Suprapubic skin (tissue), 4 donors: ENCODE measurements around the gene SLITRK6. TPM values are rescaled to one million over a fixed set of nuclear protein-coding genes. Genes with fewer than 3 reads are reported as not detected.

Experiments used
- DNase-seq, 2 donors: peaks; one replicate each; pipeline ENCODE4 v3.0.0-alpha.2; 2019; ENCODE audit warnings: low spot score in 2 of 2
- H3K27ac ChIP-seq: fragments of 200-600 bp; sonication (generic); one replicate; pipeline ENCODE4 v1.5.1; 2019
- H3K27me3 ChIP-seq: fragments of 200-600 bp; sonication (generic); one replicate; pipeline ENCODE4 v1.5.1; 2019
- H3K36me3 ChIP-seq: fragments of 200-600 bp; sonication (generic); one replicate; pipeline ENCODE4 v1.5.1; 2019
- H3K4me1 ChIP-seq: fragments of 200-600 bp; sonication (generic); one replicate; pipeline ENCODE4 v1.5.1; 2019
- H3K4me3 ChIP-seq: fragments of 200-600 bp; sonication (generic); one replicate; pipeline ENCODE4 v1.5.1; 2019; ENCODE audit warnings: mild to moderate bottlenecking
- H3K9me3 ChIP-seq: fragments of 200-600 bp; sonication (generic); one replicate; pipeline ENCODE4 v1.5.1; 2019
- CTCF ChIP-seq, 2 donors: fragments of 200-600 bp in 1 of 2; fragments of 450-650 bp in 1 of 2; sonication (generic) in 1 of 2; IDR thresholded peaks; one replicate each; pipeline ENCODE4 v1.5.1; 2016 to 2019; ENCODE audit warnings: antibody characterized with exemption in 2 of 2, mild to moderate bottlenecking in 1 of 2, moderate library complexity in 1 of 2
- EP300 ChIP-seq: sonication (generic); formaldehyde crosslinking; IDR thresholded peaks from one replicate; pipeline ENCODE4 v1.6.1; 2017; ENCODE audit warnings: antibody characterized with exemption
- POLR2A ChIP-seq, 2 donors: fragments of 450-650 bp; IDR thresholded peaks; one replicate each; pipeline ENCODE4 v1.6.1; 2017; ENCODE audit warnings: antibody characterized with exemption in 2 of 2, mild to moderate bottlenecking in 2 of 2, moderate library complexity in 2 of 2
- POLR2AphosphoS5 ChIP-seq, 3 donors: sonication (generic); formaldehyde crosslinking; IDR thresholded peaks; one replicate each; pipeline ENCODE4 v1.6.1; 2017; ENCODE audit warnings: antibody characterized with exemption in 3 of 3
- WGBS: methylation state at CpG from one replicate; pipeline ENCODE4 v1.1.5; 2018; 5-methylcytosine and 5-hydroxymethylcytosine counted together
- total RNA-seq, 4 donors: library from RNA; depleted of rRNA; stranded (reverse); fragments of >200 nt; gene quantifications; one replicate each; pipeline ENCODE4 v1.1.0, GENCODE V29; 2016

The SLITRK6 gene
- total RNA-seq, 4 donors from 2014 or later, result 5.1 to 14.6 (median 12.7) TPM

GRCh38 chr13:85808811-85809210 lies 9.6 kb upstream of the SLITRK6 start:
- TF ChIP-seq EP300 (no peak), POLR2A (IDR thresholded peaks at IDR 0.05) (no peak), CTCF (IDR thresholded peaks at IDR 0.05) (no peak), POLR2AphosphoS5 (IDR thresholded peaks at IDR 0.05) (no peak)
- Histone ChIP-seq H3K27me3 (no peaks in the 10 kb centered on the region), H3K9me3 (no peaks in the 10 kb centered on the region), H3K36me3 (no peaks in the 10 kb centered on the region), H3K4me3 (no peak overlapping the region), H3K27ac (no peak overlapping the region), H3K4me1 (no peaks in the 10 kb centered on the region)
- 41% methylated on average over 1 of the region's 1 CpG for WGBS
- DNase-seq, result no peak

GRCh38 chr13:85806553-85807175 lies 7.4 kb upstream of the SLITRK6 start:
- 14% methylated on average over 3 of the region's 3 CpGs for WGBS
- DNase-seq, result no peak

GRCh38 chr13:85798556-85798955 lies 663 bp downstream of the SLITRK6 start:
- Histone ChIP-seq H3K4me1 (peaks cover 5% of the 10 kb centered on the region), H3K27ac (peak overlapping the region; percentile 41), H3K9me3 (no peaks in the 10 kb centered on the region), H3K27me3 (no peaks in the 10 kb centered on the region), H3K4me3 (peak overlapping the region; percentile 43), H3K36me3 (no peaks in the 10 kb centered on the region)
- WGBS, result 21% methylated on average over 3 of the region's 3 CpGs
- TF ChIP-seq EP300 (no peak), POLR2A (IDR thresholded peaks at IDR 0.05) (no peak), CTCF (IDR thresholded peaks at IDR 0.05) (no peak), POLR2AphosphoS5 (IDR thresholded peaks at IDR 0.05) (no peak)
- no peak for DNase-seq

More at GRCh38 chr13:85806553-85807175, 7.4 kb upstream of the SLITRK6 start:
- no peaks in the 10 kb centered on the region for H3K36me3 ChIP-seq
- no peaks in the 10 kb centered on the region for H3K27me3 ChIP-seq
- peak; percentile 19 to 31 for TF ChIP-seq CTCF (IDR thresholded peaks at IDR 0.05)
- no peak for TF ChIP-seq POLR2AphosphoS5 (IDR thresholded peaks at IDR 0.05)
- H3K4me3 ChIP-seq, result no peak overlapping the region
- no peak overlapping the region for H3K27ac ChIP-seq
- H3K9me3 ChIP-seq, result no peaks in the 10 kb centered on the region
- H3K4me1 ChIP-seq, result no peaks in the 10 kb centered on the region

GRCh38 chr13:85797311-85797710 lies 1.9 kb downstream of the SLITRK6 start:
- Histone ChIP-seq H3K36me3 (no peaks in the 10 kb centered on the region), H3K4me3 (peak overlapping the region; percentile 43), H3K27me3 (no peaks in the 10 kb centered on the region), H3K4me1 (peaks cover 5% of the 10 kb centered on the region), H3K9me3 (no peaks in the 10 kb centered on the region), H3K27ac (no peak overlapping the region)
- 45% methylated on average over 4 of the region's 4 CpGs for WGBS
- no peak for TF ChIP-seq EP300
- no peak for TF ChIP-seq POLR2AphosphoS5 (IDR thresholded peaks at IDR 0.05)
- TF ChIP-seq CTCF (IDR thresholded peaks at IDR 0.05), result no peak
- TF ChIP-seq POLR2A (IDR thresholded peaks at IDR 0.05), result no peak
- no peak for DNase-seq

GRCh38 chr13:85785205-85785604 lies 14.0 kb downstream of the SLITRK6 start:
- TF ChIP-seq POLR2A (IDR thresholded peaks at IDR 0.05), result no peak
- no peak for TF ChIP-seq CTCF (IDR thresholded peaks at IDR 0.05)
- no peak for TF ChIP-seq EP300
- no peak for TF ChIP-seq POLR2AphosphoS5 (IDR thresholded peaks at IDR 0.05)
- H3K4me3 ChIP-seq, result no peak overlapping the region
- no peaks in the 10 kb centered on the region for H3K9me3 ChIP-seq
- no peaks in the 10 kb centered on the region for H3K36me3 ChIP-seq
- WGBS, result 97% methylated on average over 3 of the region's 3 CpGs
- H3K4me1 ChIP-seq, result no peaks in the 10 kb centered on the region
- DNase-seq, result no peak
- no peaks in the 10 kb centered on the region for H3K27me3 ChIP-seq
- H3K27ac ChIP-seq, result no peak overlapping the region
